ENCODE results near the gene PARP15. TPM values are rescaled to one million over a fixed set of nuclear protein-coding genes. Genes with fewer than 3 reads are reported as not detected.
"Not testable (repeated sequence)": the region's sequence is repeated elsewhere in the genome, so short reads cannot be mapped to it uniquely, and the experiment has no call there.

The PARP15 gene
- polyA plus RNA-seq, 1 donor = 2.8 TPM

DNA sequence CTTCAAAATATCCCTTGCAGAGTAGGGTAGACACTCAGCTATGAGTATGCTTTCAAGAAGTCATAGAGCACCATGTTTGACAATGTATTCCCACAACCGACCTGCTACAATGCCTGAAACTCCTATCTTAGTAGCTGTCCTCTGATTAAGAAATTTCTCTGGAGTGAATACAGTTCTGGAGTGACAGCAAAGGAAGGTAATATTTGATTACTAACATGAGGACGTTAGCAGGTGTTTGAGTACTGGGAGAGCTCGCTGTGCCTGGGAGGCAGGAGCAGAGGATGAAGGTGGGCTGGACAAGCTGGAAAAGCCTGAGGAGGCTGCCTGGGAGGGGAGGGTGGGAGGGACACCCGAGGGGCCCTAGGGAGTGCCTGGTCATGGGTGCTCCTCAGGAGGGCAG lies 42.9 kb downstream of the PARP15 start:
- DNase-seq = no peak

GRCh38 chr3:122621112-122621511 lies 43.7 kb downstream of the PARP15 start:
- DNase-seq = no peak

- no peak for DNase-seq
These were observed 45.8 kb downstream of the PARP15 start for GRCh38 chr3:122623031-122623829.

GRCh38 chr3:122626515-122627180 lies 49.2 kb downstream of the PARP15 start:
- DNase-seq = no peak

- no peak for DNase-seq
These were observed 49.9 kb downstream of the PARP15 start for GRCh38 chr3:122627301-122627700.

GRCh38 chr3:122628567-122628966 lies 51.1 kb downstream of the PARP15 start:
- no peak for DNase-seq

- DNase-seq = no peak
These were observed 52.3 kb downstream of the PARP15 start for GRCh38 chr3:122629763-122630162.

GRCh38 chr3:122635789-122636188 lies 58.3 kb downstream of the PARP15 start:
- DNase-seq = no peak

GRCh38 chr3:122636697-122637096 lies 59.2 kb downstream of the PARP15 start:
- DNase-seq = no peak

GRCh38 chr3:122640437-122640999 lies 63.1 kb downstream of the PARP15 start:
- DNase-seq = no peak

GRCh38 chr3:122642935-122643334 lies 65.5 kb downstream of the PARP15 start:
- no peak for DNase-seq

DNA sequence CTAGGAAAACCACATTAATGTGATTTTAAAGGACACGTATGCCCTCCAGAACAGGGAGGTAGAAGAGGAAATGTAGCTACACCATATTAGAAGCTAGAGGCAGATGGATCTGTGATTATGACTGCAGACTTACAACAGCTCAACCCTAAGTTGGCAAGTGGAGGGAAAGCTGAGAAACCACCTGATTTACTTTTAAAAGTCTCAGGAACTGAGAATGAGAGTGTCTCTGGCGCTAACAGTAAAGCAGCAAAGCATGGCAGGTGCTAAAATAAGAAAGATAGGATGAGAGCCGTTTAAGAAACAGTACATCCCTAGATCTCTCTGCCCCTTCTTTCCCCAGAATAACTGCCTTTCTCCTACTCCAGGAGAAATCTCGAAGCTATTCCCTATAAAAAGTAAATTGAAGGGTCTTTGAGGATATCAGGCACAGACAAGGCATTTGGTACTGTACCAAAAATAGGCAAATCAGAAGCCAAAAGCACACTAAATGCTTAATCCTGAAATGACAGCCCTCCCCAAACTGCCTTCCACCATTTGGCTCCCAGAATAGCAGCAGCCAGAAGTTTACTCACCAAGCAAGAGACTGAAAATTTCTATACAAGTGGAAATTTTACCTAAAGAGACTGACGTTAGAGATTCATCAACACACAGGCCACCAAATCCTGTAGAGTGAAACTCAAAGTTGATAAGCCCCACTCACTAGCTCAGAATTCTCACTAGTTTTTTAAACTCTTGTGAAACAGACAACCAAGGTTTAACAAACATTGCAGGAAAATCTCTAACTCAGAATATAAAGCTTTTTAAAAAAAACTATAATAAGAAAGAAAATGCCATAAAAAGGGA lies 68.9 kb downstream of the PARP15 start:
- no peak for DNase-seq

DNA sequence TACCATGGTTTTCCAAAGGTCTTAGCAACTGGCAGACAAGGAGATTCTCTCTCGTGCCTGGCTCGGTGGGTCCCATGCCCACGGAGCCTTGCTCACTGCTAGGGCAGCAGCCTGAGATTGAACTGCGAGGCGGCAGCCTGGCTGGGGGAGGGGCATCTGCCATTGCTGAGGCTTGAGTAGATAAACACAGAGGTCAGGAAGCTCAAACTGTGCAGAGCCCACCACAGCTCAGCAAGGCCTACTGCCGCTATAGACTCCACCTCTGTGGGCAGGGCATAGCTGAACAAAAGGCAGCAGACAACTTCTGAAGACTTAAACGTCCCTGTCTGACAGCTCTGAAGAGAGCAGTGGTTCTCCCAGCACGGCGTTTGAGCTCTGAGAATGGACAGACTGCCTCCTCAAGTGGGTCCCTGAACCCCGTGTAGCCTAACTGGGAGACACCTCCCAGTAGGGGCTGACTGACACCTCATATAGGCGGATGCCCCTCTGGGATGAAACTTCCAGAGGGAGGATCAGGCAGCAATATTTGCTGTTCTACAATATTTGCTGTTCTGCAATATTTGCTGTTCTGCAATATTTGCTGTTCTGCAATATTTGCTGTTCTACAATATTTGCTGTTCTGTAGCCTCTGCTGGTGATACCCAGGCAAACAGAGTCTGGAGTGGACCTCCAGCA lies 73.9 kb downstream of the PARP15 start:
- DNase-seq = not testable (repeated sequence)

GRCh38 chr3:122651962-122652361 lies 74.5 kb downstream of the PARP15 start:
- not testable (repeated sequence) for DNase-seq

- not testable (repeated sequence) for DNase-seq
These were observed 80.9 kb downstream of the PARP15 start for GRCh38 chr3:122658336-122658735.

GRCh38 chr3:122660297-122660974 lies 83.0 kb downstream of the PARP15 start:
- no peak for DNase-seq

- no peak for DNase-seq
These were observed 84.2 kb downstream of the PARP15 start for GRCh38 chr3:122661633-122662032.

- DNase-seq = no peak
These were observed 85.1 kb downstream of the PARP15 start for GRCh38 chr3:122662505-122662904.

DNA sequence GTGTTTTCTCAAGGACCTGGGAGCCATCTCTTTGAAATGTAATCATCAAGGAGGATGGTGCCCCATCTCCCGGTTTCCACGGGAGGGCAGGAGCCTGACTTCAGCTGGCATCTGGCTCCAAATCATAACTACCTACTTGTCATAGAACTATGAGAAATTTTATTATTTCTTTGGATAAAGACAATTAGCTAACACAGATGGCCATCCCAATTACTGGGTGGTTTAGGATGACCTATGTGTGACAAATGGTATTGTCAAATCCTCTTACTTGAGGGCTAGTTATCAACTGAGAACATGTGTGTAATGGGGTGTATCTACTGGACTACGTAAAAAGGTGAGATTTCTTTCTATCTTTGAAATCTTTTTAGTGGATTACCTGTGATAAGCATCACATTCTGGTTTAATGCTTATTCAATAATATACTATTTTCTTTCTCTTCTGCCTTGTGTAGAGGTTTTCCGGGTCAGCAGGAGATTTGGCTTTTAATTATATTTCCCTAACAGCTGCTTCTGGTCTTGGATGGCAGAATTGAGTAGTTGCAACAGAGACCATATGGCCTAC lies 87.9 kb downstream of the PARP15 start:
- no peak for DNase-seq

DNA sequence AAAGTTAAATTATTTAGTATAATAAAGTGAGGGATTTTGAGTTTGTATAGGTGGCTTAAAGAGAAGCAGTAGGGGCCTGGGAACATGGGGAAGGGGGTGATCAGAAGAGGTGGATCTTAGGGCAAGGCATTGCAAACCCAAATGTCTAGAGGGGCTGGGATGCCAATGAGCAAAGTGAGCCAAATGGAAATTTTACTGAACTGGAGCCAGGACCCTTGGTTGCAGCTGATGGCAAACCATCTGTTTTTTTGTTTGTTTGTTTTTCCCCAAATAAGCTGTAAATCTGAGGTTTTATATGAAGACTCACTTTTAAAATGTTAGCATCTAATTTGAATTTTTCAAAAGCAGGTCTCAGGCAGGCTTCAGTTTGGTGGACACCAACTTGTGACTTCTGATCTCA lies 88.4 kb downstream of the PARP15 start:
- DNase-seq = no peak

Data from hindlimb muscle (tissue), 1 donor.